GM18520 (cell line): ENCODE results near the gene MED9.

ENCODE experiments used
- ATAC-seq: cut with Tn5 transposase; IDR thresholded peaks from one replicate; pipeline ENCODE4 v1.9.1; 2021; ENCODE audit not compliant: unreplicated experiment

Gene MED9

GRCh38 chr17:17514993-17515933, 38.5 kb downstream of the MED9 start:
- ATAC-seq = no peak

- ATAC-seq = no peak
Measured at GRCh38 chr17:17515934-17516930, 39.4 kb downstream of the MED9 start.

- ATAC-seq = no peak
Measured at GRCh38 chr17:17516941-17517720, 40.3 kb downstream of the MED9 start.

GRCh38 chr17:17518014-17518413, 41.2 kb downstream of the MED9 start:
- ATAC-seq = no peak

GRCh38 chr17:17518951-17519350, 42.2 kb downstream of the MED9 start:
- no peak for ATAC-seq

GRCh38 chr17:17519886-17520285, 43.1 kb downstream of the MED9 start:
- no peak for ATAC-seq

- no peak for ATAC-seq
Measured at GRCh38 chr17:17520599-17521232, 43.9 kb downstream of the MED9 start.

- no peak for ATAC-seq
Measured at GRCh38 chr17:17523001-17523730, 46.4 kb downstream of the MED9 start.

GRCh38 chr17:17523731-17524490, 47.1 kb downstream of the MED9 start:
- ATAC-seq = no peak

GRCh38 chr17:17525311-17525710, 48.5 kb downstream of the MED9 start:
- ATAC-seq = no peak

GRCh38 chr17:17525956-17526355, 49.2 kb downstream of the MED9 start:
- ATAC-seq = no peak

- no peak for ATAC-seq
Measured at GRCh38 chr17:17526369-17526768, 49.6 kb downstream of the MED9 start.

GRCh38 chr17:17527534-17527933, 50.7 kb downstream of the MED9 start:
- ATAC-seq = no peak

- ATAC-seq = no peak
Measured at GRCh38 chr17:17527956-17528500, 51.2 kb downstream of the MED9 start.

- no peak for ATAC-seq
Measured at GRCh38 chr17:17528696-17529652, 52.2 kb downstream of the MED9 start.

- ATAC-seq = no peak
Measured at GRCh38 chr17:17531156-17531555, 54.4 kb downstream of the MED9 start.

- ATAC-seq = no peak
Measured at GRCh38 chr17:17532991-17533390, 56.2 kb downstream of the MED9 start.
